ENCODE results near the gene ZBTB7C. TPM values are rescaled to one million over a fixed set of nuclear protein-coding genes. Genes with fewer than 3 reads are reported as not detected.

Gene ZBTB7C
- total RNA-seq, 1 donor from 2014 or later, result 13.0 TPM

DNA sequence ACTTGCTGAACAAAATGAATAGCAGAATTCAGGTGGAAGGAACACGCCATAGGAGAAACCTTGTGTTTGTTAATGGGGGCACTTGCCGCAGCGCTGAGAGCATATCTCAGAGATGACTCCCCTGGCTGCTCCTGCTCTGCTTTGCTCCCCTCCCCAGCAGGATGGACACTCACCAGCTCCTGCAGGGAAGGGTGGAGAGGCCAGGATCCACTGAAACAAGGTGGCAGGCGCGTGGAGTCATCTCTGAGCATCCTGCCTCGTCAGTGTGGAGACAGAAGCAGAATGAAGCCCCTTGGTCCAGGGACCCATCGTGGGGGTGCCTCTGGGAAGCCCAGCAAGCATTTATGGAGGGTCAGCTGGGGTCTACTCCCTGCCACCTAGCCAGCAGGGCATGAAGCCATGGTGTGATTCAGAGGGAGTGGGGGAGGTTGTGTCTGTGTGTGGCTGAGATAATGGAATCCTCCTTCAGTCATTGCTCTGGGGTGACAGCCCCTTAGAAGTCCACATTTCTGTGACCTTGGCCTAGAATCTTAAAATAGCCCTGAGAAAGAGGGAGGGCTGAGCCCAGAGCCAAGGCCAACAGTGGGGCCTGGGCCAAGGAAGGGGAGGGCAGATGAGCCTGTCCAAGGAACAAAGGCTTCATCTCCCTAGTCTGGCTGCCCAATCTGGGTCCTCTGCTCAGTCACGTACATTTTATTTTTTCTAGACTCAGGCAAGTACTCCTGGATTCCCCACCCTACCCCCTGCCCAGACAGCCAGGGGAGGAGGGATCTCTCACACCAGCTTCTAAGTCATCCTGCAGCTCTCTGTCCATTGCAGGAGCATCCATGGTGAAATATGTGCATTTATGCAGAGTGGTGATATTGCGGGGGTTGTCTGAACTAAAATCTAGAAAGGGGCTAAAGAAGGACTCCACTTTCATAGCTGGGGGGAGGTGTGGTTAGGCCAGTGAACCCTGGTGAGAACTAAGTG lies 215.4 kb downstream of the ZBTB7C start:
- H3K27me3 Mint-ChIP-seq, result peaks cover 5% of the 10 kb centered on the region
- H3K4me3 Mint-ChIP-seq, result no peak overlapping the region
- no peaks in the 10 kb centered on the region for H3K36me3 Mint-ChIP-seq
- DNase-seq (ENCODE audit: extremely low spot score, unreplicated experiment), result no peak
- TF ChIP-seq, protein P1, sequence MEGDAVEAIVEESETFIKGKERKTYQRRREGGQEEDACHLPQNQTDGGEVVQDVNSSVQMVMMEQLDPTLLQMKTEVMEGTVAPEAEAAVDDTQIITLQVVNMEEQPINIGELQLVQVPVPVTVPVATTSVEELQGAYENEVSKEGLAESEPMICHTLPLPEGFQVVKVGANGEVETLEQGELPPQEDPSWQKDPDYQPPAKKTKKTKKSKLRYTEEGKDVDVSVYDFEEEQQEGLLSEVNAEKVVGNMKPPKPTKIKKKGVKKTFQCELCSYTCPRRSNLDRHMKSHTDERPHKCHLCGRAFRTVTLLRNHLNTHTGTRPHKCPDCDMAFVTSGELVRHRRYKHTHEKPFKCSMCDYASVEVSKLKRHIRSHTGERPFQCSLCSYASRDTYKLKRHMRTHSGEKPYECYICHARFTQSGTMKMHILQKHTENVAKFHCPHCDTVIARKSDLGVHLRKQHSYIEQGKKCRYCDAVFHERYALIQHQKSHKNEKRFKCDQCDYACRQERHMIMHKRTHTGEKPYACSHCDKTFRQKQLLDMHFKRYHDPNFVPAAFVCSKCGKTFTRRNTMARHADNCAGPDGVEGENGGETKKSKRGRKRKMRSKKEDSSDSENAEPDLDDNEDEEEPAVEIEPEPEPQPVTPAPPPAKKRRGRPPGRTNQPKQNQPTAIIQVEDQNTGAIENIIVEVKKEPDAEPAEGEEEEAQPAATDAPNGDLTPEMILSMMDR (conservative IDR thresholded peaks at IDR 0.05), result no peak
- H3K4me1 Mint-ChIP-seq (ENCODE audit: unreplicated experiment), result peaks cover 17% of the 10 kb centered on the region
- no peaks in the 10 kb centered on the region for H3K9me3 Mint-ChIP-seq
- H3K27ac Mint-ChIP-seq, result no peak overlapping the region

DNA sequence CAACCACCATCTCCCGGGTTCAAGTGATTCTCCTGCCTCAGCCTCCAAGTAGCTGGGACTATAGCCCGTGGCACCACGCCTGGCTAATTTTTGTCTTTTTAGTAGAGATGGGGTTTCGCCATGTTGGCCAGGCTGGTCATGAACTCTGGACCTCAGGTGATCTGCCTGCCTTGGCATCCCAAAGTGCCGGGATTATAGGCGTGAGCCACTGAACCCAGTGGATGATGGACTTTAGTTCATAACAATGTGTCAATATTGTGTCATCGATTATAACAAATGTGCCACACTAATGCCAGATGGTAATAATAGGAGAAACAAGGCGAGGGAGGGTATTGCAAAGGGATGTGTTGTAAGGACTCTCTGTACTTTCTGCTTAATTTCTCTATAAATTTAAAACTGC lies 216.6 kb downstream of the ZBTB7C start:
- no peaks in the 10 kb centered on the region for H3K9me3 Mint-ChIP-seq
- H3K4me3 Mint-ChIP-seq, result no peak overlapping the region
- H3K27me3 Mint-ChIP-seq, result no peaks in the 10 kb centered on the region
- TF ChIP-seq, protein P1 (conservative IDR thresholded peaks at IDR 0.05), result no peak
- peaks cover 20% of the 10 kb centered on the region for H3K4me1 Mint-ChIP-seq (ENCODE audit: unreplicated experiment)
- H3K36me3 Mint-ChIP-seq, result no peaks in the 10 kb centered on the region
- no peak for DNase-seq (ENCODE audit: extremely low spot score, unreplicated experiment)
- no peak overlapping the region for H3K27ac Mint-ChIP-seq

DNA sequence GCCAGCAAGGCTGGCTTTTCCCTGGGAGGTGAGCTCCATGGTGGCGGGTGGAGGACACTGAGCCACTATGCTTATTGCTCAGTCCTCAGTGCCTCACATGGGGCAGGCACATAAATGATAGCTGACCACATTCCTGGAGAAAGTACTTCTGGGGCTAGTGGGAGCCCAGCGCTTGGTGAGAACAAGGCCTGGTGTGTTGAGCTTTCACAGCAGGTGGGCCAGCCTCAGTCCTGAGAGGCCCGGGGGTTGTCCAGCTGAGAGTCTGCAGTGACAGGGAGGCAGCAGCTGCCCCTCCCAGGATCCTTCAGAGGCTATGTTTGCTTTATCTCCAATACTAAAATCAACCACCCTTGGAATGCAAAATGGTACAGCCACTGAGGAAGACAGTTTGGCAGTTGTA lies 217.7 kb downstream of the ZBTB7C start:
- Mint-ChIP-seq H3K27ac (no peak overlapping the region), H3K9me3 (no peaks in the 10 kb centered on the region), H3K4me1 (ENCODE audit: unreplicated experiment) (peaks cover 28% of the 10 kb centered on the region), H3K27me3 (no peaks in the 10 kb centered on the region), H3K4me3 (no peak overlapping the region), H3K36me3 (no peaks in the 10 kb centered on the region)
- TF ChIP-seq, protein P1 (conservative IDR thresholded peaks at IDR 0.05), result no peak
- DNase-seq (ENCODE audit: extremely low spot score, unreplicated experiment), result no peak

DNA sequence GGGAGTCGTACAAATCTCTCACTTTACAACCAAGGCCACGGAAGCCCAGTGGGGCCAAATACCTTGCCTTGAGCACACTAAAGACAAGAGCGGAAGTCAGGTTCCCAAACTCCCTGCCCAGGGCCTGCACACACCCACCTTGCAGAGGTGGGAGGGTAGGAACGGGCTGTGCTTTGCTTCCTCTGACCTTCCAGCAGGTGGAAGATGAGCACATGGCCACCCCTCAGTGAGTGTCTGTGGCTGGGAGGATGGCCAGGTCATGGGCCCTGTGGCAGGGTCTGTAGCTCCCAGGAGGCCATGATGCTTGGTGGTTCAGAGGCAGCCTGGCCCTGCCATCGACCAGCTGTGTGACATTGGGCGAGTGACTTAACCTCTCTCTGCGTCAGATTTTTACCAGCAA lies 218.2 kb downstream of the ZBTB7C start:
- Mint-ChIP-seq H3K27ac (no peak overlapping the region), H3K4me3 (no peak overlapping the region), H3K27me3 (no peaks in the 10 kb centered on the region), H3K4me1 (ENCODE audit: unreplicated experiment) (peaks cover 33% of the 10 kb centered on the region), H3K36me3 (no peaks in the 10 kb centered on the region), H3K9me3 (no peaks in the 10 kb centered on the region)
- TF ChIP-seq, protein P1 (conservative IDR thresholded peaks at IDR 0.05), result no peak
- DNase-seq (ENCODE audit: extremely low spot score, unreplicated experiment), result no peak

DNA sequence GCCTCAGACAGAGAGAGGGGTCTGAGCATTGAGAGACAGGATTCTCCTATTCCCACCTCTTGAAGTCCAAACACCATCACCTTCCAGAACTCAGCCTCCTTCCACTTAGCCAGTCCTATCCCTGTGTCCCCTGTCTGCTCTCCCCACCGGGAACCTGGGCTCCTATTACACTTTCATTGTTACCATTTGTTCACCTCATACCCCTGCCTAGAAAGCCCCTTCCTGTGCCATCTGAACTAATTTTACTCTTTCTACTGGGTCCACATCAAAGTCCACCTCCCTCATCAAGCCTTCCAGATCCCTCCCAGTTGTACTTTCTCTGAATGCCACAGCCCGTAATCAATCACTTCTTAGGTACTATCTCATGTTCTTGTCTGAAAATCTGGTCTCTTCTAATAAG lies 220.6 kb downstream of the ZBTB7C start:
- no peak for DNase-seq (ENCODE audit: extremely low spot score, unreplicated experiment)
- H3K27me3 Mint-ChIP-seq, result no peaks in the 10 kb centered on the region

More for the DNA sequence above, 220.6 kb downstream of the ZBTB7C start:
- no peaks in the 10 kb centered on the region for H3K36me3 Mint-ChIP-seq
- no peak overlapping the region for H3K27ac Mint-ChIP-seq
- H3K9me3 Mint-ChIP-seq, result no peaks in the 10 kb centered on the region
- no peak overlapping the region for H3K4me3 Mint-ChIP-seq
- peaks cover 37% of the 10 kb centered on the region for H3K4me1 Mint-ChIP-seq (ENCODE audit: unreplicated experiment)
- TF ChIP-seq, protein P1 (conservative IDR thresholded peaks at IDR 0.05), result no peak

Data from type B pancreatic cell (in vitro differentiated cells).